SKM-1 (cell line): ENCODE results near the gene ASRGL1.

ENCODE experiments used
- DNase-seq: peaks from one replicate; lab custom pipeline; 2025; ENCODE audit not compliant: unreplicated experiment; lab: John Stamatoyannopoulos, UW

ASRGL1 gene

DNA sequence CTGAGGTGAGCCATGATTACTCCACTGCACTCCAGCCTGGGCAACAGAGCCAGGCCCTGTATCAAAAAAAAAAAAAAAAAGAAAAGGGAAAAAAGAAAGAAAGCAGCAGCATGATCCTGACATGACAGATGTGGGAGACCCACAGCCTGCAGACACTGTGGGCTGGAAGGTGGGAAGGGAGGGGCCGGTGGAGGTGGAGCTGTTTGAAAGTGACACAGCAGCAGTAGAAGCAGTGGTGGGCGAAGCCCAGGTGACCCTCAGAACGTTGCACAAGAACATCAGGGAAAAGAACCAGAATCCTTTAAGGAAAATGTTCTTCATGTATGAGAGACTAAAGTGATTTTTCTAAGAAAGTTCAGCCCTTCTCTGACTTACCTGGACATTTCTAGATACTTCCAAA, 55.3 kb downstream of the ASRGL1 start:
- no peak for DNase-seq

- no peak for DNase-seq
These were observed 55.9 kb downstream of the ASRGL1 start for GRCh38 chr11:62393061-62393611.

DNA sequence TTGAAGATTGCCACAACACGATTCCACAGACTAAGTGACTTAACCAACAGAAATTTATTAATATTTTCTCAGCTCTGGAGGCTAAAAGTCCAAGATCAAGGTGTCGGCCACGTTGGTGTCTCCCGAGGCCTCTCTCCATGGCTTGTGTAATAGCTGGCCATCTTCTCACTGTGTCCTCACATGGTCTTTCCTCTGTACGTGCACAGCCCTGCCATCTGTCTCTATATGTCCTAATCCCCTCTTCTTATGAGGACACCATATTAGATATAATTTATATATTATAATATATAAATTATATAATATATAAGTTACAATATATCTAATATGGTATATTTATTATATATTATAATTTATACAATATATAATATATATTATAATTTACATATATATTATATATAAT, 56.5 kb downstream of the ASRGL1 start:
- no peak for DNase-seq

DNA sequence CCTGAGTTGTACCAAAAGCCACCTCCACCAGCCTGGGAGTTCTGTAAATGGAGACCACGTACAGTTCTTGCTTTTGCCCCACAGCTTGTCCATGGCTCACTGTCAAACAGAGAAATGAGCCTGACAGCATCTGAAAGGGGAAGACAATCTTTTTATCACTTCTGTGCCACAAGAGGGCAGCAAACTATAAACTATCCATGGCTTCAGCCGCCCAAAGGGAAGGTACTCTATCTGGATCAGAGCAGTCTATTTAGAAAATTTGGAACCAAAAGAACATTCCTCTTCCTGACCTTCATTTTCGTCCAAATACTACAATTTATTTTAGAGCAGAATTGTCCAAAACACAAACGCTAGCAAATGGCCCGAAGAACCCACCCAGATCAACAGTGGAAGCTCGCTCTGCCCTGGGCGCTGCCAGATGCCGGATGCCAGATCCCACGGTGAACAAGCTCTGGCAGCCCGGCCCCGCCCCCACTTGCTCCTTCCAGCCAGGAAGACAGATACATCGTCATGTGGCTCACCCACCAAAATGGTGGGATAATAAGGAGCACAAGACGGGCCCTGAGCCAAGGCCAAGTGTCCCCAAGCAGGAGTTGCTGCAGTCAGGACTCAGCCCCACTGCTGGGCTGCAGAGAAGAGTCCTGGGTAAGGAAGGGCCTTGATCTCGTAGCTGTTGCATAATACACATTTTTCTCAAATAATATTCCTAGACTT, 57.7 kb downstream of the ASRGL1 start:
- peak; percentile 65 for DNase-seq

DNA sequence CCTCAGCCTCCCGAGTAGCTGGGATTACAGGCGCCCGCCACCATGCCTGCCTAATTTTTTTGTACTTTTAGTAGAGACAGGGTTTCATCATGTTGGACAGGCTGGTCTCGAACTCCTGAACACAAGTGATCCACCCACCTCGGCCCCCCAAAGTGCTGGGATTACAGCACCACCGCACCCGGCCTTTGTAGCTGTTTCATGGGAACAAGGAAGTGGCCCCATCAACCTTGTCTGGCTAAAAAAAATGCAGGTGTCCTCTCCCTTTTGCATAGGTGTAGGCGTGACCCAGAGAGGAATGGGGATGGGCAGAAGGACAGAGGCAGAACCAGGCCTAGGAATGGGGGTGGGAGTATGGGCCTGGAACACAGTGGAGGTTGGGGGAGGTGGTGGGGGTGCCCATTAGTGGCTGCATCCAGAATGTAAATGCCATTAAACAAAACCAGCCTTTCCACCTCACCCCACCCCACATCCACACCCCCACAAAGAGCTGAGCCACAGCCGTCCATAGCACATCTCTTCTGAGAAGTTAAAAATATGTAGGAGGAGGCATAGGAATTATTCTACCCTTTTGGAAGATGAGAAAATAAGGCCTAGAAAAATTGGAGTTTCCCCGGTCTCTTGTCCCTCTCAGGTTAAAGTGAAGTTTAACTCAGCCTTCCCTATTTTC, 58.8 kb downstream of the ASRGL1 start:
- no peak for DNase-seq

- no peak for DNase-seq
These were observed 61.1 kb downstream of the ASRGL1 start for GRCh38 chr11:62398011-62398994.

GRCh38 chr11:62399172-62399877, 62.1 kb downstream of the ASRGL1 start:
- no peak for DNase-seq

DNA sequence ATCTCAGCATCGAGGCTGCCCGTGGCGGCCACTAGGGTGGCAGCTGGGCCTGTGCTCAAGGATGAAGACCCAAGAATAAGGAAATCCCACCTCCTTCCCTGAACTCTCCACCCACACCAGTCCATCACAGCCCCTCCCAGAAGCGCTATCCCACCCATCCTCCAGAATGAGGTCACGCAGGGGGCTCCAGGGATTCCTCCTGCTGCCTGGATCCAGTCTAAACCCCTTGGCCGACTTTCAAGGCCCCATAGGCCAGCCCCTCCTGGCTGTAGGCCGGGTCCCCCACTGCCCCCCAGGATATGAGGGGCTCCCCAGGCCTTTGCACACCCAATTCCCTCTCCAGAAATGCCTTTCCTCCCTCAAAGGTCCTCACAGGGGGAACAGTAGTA, 62.6 kb downstream of the ASRGL1 start:
- DNase-seq, result no peak

DNA sequence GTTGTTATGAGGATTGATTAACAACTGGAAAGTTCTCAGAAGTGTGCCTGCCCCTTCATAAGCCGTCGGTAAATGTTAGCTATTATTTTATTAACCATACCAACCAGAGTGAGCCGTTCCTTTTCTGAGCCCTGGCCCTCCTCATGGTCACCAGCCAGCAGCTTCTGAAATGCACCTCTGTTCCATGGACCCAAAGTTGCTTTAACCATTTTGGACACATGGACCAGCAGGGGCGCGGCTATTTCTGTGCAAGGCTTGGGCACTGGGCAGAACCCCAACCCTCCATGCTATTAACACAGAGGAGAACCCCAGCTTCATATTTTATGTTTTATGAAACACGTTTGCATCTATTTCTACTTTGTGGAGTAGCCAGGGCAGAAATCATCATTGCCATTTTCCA, 63.0 kb downstream of the ASRGL1 start:
- no peak for DNase-seq

GRCh38 chr11:62400760-62401159, 63.5 kb downstream of the ASRGL1 start:
- no peak for DNase-seq

GRCh38 chr11:62401356-62401755, 64.1 kb downstream of the ASRGL1 start:
- DNase-seq, result no peak

GRCh38 chr11:62401811-62402210, 64.6 kb downstream of the ASRGL1 start:
- no peak for DNase-seq

DNA sequence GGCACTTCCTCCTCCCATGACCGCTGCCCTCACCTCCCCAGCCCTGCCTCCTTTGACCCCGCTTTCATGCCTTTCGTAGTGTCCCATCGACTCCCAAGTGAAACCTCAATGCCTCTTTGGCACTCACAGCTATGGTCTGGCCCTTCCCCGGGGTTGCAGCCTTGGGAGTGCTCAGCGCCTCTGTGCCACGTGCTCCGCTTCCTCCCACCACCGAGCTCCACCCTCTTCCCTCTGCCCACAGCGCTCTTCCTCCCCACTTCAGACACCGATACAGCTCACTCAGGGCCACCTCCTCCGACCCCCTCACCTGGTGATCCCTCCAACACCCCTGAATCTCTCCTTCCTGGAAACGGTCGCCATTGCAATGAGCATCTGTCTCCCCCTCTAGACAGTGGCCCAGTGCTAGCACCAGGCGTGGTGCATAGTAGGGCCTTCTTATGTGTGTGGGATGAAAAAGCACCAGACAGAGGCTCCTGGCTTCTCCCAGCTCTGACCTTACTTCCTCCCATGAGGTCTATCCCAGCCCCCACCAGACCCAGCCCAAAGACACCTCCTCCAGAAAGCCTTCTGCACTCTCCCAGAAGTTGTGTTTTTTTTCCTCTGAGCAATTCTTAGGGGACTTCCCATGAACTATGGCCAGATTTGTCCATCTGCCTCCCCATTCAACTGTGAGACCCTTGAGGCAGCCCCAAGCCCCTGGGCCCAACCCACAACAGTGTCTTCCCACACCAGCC, 65.1 kb downstream of the ASRGL1 start:
- no peak for DNase-seq

DNA sequence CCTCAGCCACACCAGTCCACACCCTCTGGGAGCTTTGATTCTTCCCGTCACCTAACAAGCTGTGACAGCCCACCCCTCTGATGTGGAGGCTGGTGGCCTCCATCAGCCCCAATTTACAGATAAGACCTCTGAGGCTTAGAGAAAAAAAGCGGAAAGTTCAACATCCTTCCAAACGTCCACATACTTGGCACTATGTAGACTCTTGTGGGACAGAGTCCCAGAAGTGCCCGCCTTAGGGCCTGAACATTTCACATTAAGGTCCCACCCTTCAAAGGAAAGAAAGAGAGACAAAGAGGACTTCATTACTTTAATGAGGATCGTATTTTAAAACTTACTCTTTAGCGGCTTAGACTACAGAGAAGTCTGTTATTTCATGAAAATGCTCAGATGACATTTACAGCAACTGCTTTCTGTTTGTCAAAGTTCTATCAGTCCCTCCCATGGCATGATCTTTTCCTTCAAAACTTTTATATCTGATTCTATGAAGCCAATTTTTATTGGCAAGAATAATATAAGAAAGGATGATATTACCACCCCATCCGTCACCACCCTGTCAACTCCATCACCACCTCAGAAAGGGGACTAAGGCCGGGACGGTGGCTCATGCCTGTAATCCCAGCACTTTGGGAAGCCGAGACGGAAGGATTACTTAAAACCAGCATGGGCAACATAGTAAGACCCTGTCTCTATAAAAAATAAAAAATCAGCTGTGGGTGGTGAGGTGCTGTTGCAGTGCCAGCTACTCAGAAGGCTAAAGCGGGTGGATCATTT, 65.9 kb downstream of the ASRGL1 start:
- no peak for DNase-seq

DNA sequence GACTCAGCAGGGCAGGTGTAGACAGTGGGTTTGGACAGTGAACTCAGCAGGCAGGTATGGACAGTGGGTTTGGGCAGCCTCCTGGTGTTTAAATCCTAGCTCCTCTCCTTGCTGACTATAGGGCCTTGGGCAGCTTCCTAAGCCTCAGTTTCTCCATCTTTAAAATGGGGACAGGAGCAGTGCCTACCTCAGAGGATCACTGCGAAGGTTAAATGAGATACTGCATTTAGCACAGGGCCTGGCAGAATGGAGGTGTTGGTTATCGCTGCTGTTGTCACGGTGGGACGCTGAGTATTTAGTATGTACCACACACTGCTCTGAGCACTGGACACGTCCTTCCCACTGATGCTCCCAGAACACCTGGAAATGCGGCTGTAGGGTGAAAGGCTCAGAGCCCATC, 67.2 kb downstream of the ASRGL1 start:
- DNase-seq, result no peak

- no peak for DNase-seq
These were observed 67.7 kb downstream of the ASRGL1 start for GRCh38 chr11:62404901-62405300.

DNA sequence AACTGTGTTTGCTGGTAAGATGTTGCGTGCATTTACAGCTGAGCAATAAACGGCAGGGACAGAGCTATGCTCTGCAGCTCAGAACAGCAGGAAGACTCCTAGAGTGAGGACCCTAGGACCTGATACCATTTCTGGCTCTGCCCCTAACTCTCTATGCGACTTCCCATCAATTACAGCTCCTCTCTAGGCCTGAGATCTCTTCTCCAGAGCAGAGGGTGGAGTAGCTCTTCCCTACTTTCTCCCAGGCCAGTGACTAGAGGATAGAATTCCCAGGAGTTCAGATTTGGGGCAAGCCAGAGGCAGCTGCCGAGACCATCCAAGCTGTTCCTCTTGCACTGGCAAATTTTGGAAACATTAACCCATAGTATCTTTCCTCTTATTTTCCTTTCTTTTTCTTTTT, 68.8 kb downstream of the ASRGL1 start:
- no peak for DNase-seq

GRCh38 chr11:62409831-62410230, 72.6 kb downstream of the ASRGL1 start:
- DNase-seq, result no peak

DNA sequence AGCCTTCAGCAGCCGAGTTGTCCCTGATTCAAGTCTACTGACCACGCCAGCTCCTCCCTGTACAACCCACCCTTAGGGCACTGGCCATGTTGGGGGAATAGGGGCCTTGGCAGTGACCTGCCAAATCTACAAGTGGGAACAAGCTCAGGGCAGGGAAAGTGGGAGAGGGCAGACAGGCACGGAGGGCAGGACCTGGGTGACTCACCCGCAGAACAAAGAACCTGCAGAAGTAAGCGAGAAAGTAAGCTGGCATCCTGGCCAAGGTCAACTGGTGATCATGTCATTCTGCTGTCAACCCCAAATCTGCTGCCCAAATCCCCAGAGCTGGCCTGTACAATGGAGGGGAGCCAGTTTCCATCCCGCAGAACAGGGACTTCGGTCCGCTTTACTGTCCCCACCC, 73.7 kb downstream of the ASRGL1 start:
- DNase-seq, result no peak
